T-helper 9 cell (primary cell): ENCODE data around the gene PCDHB3.
"Not testable (repeated sequence)": the region's sequence is repeated elsewhere in the genome, so short reads cannot be mapped to it uniquely, and the experiment has no call there.

Experiments
- DNase-seq: peaks from one replicate; pipeline ENCODE4 v3.0.0-alpha.2; 2020
- total RNA-seq, 2 donors: gene quantifications; one replicate each; lab custom pipeline; 2026; lab: John Stamatoyannopoulos, UW

The PCDHB3 gene
- total RNA-seq: 0 reads per million in 2 donors

DNA sequence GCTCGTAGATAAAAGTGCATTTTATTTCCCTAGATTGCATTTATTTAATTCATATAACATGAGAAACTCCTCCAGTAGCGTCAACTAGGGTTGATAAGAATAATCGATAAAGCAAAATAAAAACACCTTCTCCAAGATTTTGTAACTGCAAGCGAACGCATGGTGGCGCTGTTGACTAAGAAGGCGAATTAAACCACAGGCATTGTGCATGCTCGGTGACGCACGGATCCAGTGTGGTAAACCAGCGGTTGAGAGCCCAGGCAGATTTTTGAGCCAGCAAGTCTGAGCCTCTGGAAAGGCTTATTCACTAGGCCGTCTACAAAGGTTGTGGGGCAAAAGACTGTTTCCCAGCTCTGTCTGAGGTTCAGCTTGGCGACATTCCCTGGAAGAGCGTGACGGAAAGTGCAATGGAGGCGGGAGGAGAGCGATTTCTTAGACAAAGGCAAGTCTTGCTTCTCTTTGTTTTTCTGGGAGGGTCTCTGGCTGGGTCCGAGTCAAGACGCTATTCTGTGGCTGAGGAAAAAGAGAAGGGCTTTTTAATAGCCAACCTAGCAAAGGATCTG, at the start of gene PCDHB3:
Gene PCDHB3, plus strand, starts transcription at position 231 of the 563 bp plus-strand sequence. Its CDS starts 177 bp downstream, at position 408.
- DNase-seq: no peak

DNA sequence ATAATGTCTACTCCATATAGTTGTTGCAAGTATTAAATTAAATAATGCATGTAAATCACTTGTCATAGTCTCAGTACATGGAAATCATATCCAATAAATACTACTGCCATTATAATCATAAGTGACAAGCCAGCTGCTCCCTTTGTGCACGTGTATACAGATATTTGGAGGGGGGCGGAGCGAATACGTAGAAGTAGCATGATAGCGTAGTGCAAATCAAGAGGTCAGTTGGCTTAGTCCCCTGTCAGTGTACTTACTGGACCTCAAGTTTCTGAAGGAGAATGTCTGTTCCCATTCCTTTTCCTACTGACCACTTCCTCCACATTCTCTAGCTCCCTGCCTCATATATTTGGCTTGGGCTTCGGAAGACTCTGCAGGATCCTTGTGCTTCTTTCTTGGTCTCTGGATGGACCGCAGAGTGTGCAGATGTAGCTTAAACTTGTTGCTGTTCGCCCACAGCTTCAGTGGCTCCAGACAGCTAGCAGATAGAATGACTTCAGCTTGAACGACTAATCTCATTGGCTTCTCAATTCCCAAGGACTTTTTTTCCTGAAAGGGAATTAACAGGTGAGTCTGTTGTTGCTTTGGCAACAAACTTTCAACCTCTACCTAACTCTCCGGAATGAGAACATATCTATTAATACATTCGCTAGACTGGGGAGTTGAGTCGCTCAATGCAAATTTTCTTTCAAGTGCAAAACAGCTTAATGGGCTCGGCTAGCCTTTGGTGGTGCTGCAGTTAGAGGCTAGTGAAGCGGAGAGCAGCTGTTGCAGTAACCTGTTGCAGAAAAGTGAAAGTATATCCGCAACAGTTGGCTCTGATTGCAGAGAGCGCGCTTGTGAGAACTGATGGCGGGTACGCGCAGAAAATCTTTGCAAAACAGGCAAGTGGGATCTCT, 49.4 kb upstream of the PCDHB3 start, which contains the start of gene PCDHB1:
Gene PCDHB1, plus strand, starts transcription at position 753 of the 899 bp plus-strand sequence. Its CDS starts 97 bp downstream, at position 850.
- no peak for DNase-seq

DNA sequence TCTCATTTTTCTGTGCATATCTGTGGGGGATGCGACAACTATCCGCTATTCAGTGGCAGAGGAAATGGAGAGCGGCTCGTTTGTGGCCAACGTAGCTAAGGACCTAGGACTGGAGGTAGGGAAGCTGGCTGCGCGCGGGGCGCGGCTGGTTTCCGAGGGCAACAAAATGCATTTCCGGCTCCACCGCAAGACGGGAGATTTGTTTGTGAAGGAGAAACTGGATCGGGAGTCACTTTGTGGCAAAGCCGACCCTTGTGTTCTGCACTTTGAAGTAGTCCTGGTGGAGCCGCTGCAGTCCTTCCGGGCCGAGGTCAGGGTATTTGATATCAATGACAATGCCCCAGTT, 48.8 kb upstream of the PCDHB3 start:
- DNase-seq: no peak

DNA sequence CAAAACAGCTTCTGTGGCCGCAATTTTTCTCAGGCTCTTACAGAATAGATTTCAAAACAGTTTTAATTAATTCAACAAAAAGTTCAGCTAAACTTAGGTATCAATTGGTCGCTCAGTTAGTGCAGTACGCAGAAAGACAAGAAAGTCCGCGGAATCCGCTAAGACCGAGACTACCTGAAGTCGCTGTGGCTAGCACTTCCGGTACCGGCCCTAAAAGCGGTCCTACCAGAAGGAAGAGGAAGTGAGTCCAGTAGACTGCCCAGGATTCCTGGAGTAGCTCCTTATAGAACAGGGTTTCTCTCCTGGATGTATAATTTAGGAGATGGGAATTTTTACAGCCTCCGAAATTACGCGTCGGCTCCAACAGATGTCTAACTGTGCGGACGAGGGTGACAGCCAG, 22.4 kb upstream of the PCDHB3 start:
- DNase-seq: no peak

DNA sequence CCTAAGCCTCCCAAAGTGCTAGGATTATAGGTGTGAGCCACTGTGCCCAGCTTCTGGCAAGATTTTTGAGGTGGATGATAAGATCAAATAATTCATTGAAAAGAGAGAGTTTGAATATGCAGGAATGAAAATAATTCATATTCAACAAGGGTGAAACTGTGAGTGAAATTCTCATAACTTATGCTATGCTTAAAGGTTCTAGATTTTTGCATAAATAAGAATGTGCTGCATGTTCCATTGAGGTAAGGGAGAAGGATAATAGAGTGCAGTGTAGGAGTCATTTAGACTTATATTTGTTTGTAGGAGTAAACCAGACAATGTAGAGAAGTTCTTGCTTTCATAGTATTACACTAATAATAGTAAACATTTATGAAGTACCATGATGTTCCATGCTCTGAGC, 18.0 kb upstream of the PCDHB3 start:
- no peak for DNase-seq

DNA sequence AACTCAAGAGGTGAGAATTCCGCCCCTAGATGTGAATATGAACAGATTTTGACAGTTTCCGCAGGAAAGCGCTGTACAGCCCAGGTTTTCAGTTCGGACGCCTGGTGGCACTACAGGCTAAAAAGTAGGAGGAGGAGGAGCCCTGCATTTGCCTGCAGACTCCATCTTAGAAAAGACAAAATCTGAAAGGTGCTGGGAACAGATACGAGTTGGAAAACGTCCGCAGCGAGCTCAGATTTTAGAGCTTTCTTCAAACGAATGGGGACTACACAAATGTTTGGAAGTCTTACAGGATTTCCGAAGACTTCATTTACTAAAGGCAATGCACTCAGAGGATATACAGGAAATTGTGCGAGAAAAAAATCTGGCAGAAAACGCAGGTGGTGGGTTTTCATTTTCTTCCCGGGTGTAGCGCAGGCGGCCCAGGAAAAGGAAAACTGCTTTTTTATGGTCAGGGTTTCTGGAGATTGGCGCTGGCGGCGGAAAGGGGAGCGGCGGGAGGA, 15.7 kb upstream of the PCDHB3 start:
- DNase-seq: peak; percentile 21

DNA sequence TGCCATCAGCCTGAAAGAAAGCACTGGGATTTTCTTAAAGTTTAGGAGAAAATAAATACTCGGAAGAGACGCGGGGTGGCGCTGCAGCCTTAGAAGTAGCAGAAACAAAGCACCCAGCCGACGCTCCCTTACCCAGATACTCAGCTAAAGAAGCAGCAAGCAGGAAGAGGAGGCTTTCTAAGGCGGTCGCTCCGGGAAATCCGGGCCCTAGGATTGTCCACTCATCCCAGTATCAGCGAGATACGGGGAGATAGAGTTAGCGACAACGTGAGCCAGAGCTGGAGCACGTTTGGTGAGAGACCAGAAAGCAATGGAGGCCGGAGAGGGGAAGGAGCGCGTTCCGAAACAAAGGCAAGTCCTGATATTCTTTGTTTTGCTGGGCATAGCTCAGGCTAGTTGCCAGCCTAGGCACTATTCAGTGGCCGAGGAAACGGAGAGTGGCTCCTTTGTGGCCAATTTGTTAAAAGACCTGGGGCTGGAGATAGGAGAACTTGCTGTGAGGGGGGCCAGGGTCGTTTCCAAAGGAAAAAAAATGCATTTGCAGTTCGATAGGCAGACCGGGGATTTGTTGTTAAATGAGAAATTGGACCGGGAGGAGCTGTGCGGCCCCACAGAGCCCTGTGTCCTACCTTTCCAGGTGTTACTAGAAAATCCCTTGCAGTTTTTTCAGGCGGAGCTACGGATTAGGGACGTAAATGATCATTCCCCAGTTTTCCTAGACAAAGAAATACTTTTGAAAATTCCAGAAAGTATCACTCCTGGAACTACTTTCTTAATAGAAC, 5.6 kb upstream of the PCDHB3 start, which contains the start of gene PCDHB2:
Gene PCDHB2, plus strand, starts transcription at position 135 of the 782 bp plus-strand sequence. Its CDS starts 176 bp downstream, at position 311.
- DNase-seq: no peak

DNA sequence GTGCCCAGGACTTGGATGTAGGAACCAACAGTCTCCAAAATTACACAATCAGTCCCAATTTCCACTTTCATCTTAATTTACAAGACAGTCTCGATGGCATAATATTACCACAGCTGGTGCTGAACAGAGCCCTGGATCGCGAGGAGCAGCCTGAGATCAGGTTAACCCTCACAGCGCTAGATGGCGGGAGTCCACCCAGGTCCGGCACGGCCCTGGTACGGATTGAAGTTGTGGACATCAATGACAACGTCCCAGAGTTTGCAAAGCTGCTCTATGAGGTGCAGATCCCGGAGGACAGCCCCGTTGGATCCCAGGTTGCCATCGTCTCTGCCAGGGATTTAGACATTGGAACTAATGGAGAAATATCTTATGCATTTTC, 5.0 kb upstream of the PCDHB3 start:
- DNase-seq: no peak

DNA sequence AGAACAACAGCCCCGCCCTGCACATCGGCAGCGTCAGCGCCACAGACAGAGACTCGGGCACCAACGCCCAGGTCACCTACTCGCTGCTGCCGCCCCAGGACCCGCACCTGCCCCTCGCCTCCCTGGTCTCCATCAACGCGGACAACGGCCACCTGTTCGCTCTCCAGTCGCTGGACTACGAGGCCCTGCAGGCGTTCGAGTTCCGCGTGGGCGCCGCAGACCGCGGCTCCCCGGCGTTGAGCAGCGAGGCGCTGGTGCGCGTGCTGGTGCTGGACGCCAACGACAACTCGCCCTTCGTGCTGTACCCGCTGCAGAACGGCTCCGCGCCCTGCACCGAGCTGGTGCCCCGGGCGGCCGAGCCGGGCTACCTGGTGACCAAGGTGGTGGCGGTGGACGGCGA, 4.1 kb upstream of the PCDHB3 start:
- not testable (repeated sequence) for DNase-seq

DNA sequence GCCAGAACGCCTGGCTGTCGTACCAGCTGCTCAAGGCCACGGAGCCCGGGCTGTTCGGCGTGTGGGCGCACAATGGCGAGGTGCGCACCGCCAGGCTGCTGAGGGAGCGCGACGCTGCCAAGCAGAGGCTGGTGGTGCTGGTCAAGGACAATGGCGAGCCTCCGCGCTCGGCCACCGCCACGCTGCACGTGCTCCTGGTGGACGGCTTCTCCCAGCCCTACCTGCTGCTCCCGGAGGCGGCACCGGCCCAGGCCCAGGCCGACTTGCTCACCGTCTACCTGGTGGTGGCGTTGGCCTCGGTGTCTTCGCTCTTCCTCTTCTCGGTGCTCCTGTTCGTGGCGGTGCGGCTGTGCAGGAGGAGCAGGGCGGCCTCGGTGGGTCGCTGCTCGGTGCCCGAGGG, 3.7 kb upstream of the PCDHB3 start:
- not testable (repeated sequence) for DNase-seq

DNA sequence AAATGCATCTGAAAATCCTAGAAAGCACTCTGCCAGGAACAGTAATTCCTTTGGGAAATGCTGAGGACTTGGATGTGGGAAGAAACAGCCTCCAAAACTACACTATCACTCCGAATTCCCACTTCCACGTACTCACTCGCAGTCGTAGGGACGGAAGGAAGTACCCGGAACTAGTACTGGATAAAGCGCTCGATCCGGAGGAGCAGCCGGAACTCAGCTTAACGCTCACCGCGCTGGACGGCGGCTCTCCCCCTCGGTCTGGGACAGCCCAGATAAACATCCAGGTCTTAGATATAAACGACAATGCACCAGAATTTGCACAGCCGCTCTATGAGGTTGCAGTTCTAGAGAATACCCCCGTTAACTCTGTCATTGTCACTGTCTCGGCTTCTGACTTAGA, 786 bp downstream of the PCDHB3 start:
- no peak for DNase-seq

DNA sequence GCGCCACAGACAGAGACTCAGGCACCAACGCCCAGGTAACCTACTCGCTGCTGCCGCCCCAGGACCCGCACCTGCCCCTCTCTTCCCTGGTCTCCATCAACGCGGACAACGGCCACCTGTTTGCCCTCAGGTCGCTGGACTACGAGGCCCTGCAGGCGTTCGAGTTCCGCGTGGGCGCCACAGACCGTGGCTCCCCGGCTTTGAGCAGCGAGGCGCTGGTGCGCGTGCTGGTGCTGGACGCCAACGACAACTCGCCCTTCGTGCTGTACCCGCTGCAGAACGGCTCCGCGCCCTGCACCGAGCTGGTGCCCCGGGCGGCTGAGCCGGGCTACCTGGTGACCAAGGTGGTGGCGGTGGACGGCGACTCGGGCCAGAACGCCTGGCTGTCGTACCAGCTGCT, 1.8 kb downstream of the PCDHB3 start:
- DNase-seq: not testable (repeated sequence)

DNA sequence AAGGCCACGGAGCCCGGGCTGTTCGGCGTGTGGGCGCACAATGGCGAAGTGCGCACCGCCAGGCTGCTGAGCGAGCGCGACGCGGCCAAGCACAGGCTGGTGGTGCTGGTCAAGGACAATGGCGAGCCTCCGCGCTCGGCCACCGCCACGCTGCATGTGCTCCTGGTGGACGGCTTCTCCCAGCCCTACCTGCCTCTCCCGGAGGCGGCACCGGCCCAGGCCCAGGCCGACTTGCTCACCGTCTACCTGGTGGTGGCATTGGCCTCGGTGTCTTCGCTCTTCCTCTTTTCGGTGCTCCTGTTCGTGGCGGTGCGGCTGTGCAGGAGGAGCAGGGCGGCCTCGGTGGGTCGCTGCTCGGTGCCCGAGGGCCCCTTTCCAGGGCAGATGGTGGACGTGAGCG, 2.2 kb downstream of the PCDHB3 start:
- DNase-seq: not testable (repeated sequence)

DNA sequence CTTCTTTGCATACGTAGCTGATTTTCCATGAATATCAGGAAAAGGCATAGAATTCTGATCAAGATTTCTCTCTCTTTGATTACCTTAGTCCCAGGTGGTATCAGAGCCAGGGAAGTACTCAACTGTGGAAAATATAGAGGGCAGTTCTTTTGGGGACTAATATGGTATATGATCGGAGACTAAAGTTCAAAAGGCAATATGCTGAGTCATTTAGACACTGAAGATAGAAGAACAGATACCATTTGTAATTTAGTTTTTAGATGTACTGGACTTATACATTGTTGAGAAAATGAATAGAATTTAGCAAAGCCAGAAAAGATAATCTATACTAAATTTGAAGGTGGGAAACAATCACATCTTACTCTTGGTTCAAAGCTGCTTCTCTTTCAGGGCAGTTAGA, 5.1 kb downstream of the PCDHB3 start:
- DNase-seq: no peak

DNA sequence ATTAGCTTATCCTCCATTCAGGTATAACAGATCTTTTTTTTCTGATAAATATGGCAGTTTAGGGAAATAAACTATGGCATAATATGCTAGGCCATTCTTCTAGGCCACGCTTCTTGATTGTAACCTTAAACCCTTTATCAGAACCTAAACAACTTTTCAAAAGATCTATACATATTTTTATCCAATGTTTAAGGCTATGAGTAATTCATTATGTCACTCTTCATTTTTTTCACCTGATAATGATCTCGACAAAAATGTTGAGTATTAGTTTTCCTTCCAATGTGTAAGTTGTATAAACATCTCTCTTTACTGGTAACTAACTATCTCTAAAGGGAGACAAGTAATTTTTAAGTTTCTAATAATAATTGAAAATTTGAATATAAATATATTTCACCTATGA, 19.0 kb downstream of the PCDHB3 start:
- no peak for DNase-seq

DNA sequence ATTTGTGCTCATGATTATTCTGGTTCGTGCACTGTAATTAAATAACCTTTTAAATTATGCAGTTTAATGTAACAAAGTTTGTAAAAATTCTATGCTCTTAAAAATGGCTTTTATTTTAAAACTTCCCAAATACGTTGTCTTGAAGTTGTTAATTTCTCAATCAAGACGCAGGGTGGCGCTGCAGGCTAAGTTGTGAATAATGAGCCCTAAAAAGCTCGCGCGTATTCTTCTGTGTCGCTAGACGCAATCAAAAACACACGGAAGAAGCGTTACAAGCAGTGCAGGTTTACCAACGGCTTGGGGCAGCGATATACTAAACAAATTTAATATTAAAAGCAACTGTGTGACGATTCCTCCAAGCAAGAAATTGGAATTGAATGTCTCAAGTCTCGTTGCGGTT, 21.3 kb downstream of the PCDHB3 start, which contains the start of gene PCDHB4:
Gene PCDHB4, plus strand, starts transcription at position 256 of the 400 bp plus-strand sequence. CDS start 181 bp downstream, outside the sequence.
- DNase-seq: no peak

DNA sequence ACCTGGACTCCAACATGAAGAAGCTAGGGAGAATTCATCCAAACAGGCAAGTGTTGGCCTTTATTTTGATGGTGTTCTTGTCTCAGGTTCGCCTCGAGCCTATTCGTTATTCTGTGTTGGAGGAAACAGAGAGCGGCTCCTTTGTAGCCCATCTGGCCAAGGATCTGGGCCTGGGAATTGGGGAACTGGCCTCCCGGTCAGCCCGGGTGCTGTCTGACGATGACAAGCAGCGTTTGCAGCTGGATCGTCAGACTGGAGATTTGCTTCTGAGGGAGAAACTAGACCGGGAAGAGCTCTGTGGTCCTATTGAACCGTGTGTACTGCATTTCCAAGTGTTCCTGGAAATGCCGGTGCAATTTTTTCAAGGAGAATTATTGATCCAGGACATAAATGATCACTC, 21.7 kb downstream of the PCDHB3 start:
- DNase-seq: no peak

DNA sequence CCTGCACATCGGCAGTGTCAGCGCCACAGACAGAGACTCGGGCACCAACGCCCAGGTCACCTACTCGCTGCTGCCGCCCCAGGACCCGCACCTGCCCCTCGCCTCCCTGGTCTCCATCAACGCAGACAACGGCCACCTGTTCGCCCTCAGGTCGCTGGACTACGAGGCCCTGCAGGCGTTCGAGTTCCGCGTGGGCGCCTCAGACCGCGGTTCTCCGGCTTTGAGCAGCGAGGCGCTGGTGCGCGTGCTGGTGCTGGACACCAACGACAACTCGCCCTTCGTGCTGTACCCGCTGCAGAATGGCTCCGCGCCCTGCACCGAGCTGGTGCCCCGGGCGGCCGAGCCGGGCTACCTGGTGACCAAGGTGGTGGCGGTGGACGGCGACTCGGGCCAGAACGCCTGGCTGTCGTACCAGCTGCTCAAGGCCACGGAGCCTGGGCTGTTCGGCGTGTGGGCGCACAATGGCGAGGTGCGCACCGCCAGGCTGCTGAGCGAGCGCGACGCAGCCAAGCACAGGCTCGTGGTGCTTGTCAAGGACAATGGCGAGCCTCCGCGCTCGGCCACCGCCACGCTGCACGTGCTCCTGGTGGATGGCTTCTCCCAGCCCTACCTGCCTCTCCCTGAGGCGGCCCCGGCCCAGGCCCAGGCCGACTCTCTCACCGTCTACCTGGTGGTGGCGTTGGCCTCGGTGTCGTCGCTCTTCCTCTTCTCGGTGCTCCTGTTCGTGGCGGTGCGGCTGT, 23.3 kb downstream of the PCDHB3 start:
- DNase-seq: not testable (repeated sequence)

DNA sequence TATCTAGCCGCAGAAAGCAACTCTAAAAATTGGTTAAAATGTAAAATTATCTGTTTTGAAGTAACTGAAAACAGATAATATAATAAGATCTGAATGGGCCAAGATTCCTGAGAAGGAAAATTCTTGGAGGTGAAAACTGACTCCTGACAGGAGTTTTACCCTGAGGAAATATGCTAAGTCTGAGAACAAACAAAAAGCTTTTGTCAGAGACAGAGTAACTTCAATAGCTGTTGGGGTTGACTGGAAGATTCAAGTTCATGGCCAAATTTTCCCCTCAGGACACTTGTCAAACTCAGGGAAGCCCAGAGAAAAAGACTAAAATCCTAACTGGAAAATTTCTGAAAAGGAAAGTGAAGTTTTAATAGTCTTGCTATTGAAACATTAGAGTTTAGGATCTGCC, 27.0 kb downstream of the PCDHB3 start:
- DNase-seq: no peak

DNA sequence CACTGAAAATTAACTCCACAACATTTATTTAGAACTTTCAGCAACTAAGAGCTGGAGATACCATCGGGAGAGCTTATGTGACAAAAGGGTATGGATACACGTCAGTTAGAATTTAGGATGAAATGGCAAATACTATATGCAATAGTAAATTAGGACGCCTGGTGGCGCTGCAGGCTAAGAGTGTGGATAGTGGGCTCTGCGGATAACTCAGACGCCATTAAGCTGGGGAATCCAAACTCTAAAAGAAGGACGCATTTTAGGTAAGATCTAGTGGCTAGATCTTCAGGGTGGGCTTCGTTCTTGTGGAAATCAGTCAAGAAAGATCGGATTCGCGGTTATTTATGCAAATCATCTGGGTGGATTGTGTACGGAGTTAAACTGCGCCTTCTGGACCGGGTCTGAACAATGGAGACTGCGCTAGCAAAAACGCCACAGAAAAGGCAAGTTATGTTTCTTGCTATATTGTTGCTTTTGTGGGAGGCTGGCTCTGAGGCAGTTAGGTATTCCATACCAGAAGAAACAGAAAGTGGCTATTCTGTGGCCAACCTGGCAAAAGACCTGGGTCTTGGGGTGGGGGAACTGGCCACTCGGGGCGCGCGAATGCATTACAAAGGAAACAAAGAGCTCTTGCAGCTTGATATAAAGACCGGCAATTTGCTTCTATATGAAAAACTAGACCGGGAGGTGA, 34.9 kb downstream of the PCDHB3 start, which contains the start of gene PCDHB5:
Gene PCDHB5, plus strand, starts transcription at position 177 of the 688 bp plus-strand sequence. Its CDS starts 229 bp downstream, at position 406.
- DNase-seq: no peak

DNA sequence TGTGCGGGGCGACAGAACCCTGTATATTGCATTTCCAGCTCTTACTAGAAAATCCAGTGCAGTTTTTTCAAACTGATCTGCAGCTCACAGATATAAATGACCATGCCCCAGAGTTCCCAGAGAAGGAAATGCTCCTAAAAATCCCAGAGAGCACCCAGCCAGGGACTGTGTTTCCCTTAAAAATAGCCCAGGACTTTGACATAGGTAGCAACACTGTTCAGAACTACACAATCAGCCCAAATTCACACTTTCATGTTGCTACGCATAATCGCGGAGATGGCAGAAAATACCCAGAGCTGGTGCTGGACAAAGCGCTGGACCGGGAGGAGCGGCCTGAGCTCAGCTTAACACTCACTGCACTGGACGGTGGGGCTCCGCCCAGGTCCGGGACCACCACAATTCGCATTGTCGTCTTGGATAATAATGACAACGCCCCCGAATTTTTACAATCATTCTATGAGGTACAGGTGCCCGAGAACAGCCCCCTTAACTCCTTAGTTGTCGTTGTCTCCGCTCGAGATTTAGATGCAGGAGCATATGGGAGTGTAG, 35.5 kb downstream of the PCDHB3 start:
- no peak for DNase-seq
